Measurements from ENCODE around the gene CDH13. TPM values are rescaled to one million over a fixed set of nuclear protein-coding genes. Genes with fewer than 3 reads are reported as not detected.
A peak's percentile ranks its signal among the peaks of the same experiment; 100 is the strongest.

The CDH13 gene
- total RNA-seq, 1 donor from 2014 or later: 2.3 TPM

- Mint-ChIP-seq H3K36me3 (ENCODE audit: low read depth, unreplicated experiment) (peaks cover 3% of the 10 kb centered on the region), H3K4me3 (ENCODE audit: unreplicated experiment) (no peak overlapping the region), H3K27ac (ENCODE audit: unreplicated experiment) (peak overlapping the region; percentile 44), H3K9me3 (ENCODE audit: unreplicated experiment) (peaks cover 2% of the 10 kb centered on the region), H3K4me1 (ENCODE audit: unreplicated experiment) (peaks cover 14% of the 10 kb centered on the region), H3K27me3 (ENCODE audit: unreplicated experiment) (peaks cover 5% of the 10 kb centered on the region)
- no peak for DNase-seq (ENCODE audit: low spot score)
- no peak for TF ChIP-seq CTCF (IDR thresholded peaks at IDR 0.05; ENCODE audit: unreplicated experiment)
Measured at GRCh38 chr16:82937926-82938520, 311.3 kb downstream of the CDH13 start.

- no peak overlapping the region for H3K27ac Mint-ChIP-seq (ENCODE audit: unreplicated experiment)
- no peaks in the 10 kb centered on the region for H3K36me3 Mint-ChIP-seq (ENCODE audit: low read depth, unreplicated experiment)
- no peaks in the 10 kb centered on the region for H3K9me3 Mint-ChIP-seq (ENCODE audit: unreplicated experiment)
- TF ChIP-seq CTCF (IDR thresholded peaks at IDR 0.05; ENCODE audit: unreplicated experiment): no peak
- peaks cover 1% of the 10 kb centered on the region for H3K27me3 Mint-ChIP-seq (ENCODE audit: unreplicated experiment)
- H3K4me3 Mint-ChIP-seq (ENCODE audit: unreplicated experiment): no peak overlapping the region
- peaks cover 8% of the 10 kb centered on the region for H3K4me1 Mint-ChIP-seq (ENCODE audit: unreplicated experiment)
- no peak for DNase-seq (ENCODE audit: low spot score)
Measured at GRCh38 chr16:82943371-82943770, 316.6 kb downstream of the CDH13 start.

GRCh38 chr16:82945420-82946101 is 318.8 kb downstream of the CDH13 start:
- no peaks in the 10 kb centered on the region for H3K36me3 Mint-ChIP-seq (ENCODE audit: low read depth, unreplicated experiment)
- H3K4me1 Mint-ChIP-seq (ENCODE audit: unreplicated experiment): peaks cover 6% of the 10 kb centered on the region
- DNase-seq (ENCODE audit: low spot score): no peak
- H3K4me3 Mint-ChIP-seq (ENCODE audit: unreplicated experiment): no peak overlapping the region
- H3K27me3 Mint-ChIP-seq (ENCODE audit: unreplicated experiment): no peaks in the 10 kb centered on the region
- no peak for TF ChIP-seq CTCF (IDR thresholded peaks at IDR 0.05; ENCODE audit: unreplicated experiment)
- H3K9me3 Mint-ChIP-seq (ENCODE audit: unreplicated experiment): no peaks in the 10 kb centered on the region
- no peak overlapping the region for H3K27ac Mint-ChIP-seq (ENCODE audit: unreplicated experiment)

GRCh38 chr16:82947698-82948097 is 320.9 kb downstream of the CDH13 start:
- Mint-ChIP-seq H3K27me3 (ENCODE audit: unreplicated experiment) (no peaks in the 10 kb centered on the region), H3K36me3 (ENCODE audit: low read depth, unreplicated experiment) (no peaks in the 10 kb centered on the region), H3K9me3 (ENCODE audit: unreplicated experiment) (no peaks in the 10 kb centered on the region), H3K4me3 (ENCODE audit: unreplicated experiment) (no peak overlapping the region), H3K27ac (ENCODE audit: unreplicated experiment) (no peak overlapping the region), H3K4me1 (ENCODE audit: unreplicated experiment) (peaks cover 6% of the 10 kb centered on the region)
- TF ChIP-seq CTCF (IDR thresholded peaks at IDR 0.05; ENCODE audit: unreplicated experiment): no peak
- DNase-seq (ENCODE audit: low spot score): no peak

- no peaks in the 10 kb centered on the region for H3K9me3 Mint-ChIP-seq (ENCODE audit: unreplicated experiment)
- TF ChIP-seq CTCF (IDR thresholded peaks at IDR 0.05; ENCODE audit: unreplicated experiment): no peak
- no peaks in the 10 kb centered on the region for H3K27me3 Mint-ChIP-seq (ENCODE audit: unreplicated experiment)
- DNase-seq (ENCODE audit: low spot score): no peak
- no peak overlapping the region for H3K4me3 Mint-ChIP-seq (ENCODE audit: unreplicated experiment)
- H3K36me3 Mint-ChIP-seq (ENCODE audit: low read depth, unreplicated experiment): no peaks in the 10 kb centered on the region
- H3K27ac Mint-ChIP-seq (ENCODE audit: unreplicated experiment): no peak overlapping the region
- peaks cover 6% of the 10 kb centered on the region for H3K4me1 Mint-ChIP-seq (ENCODE audit: unreplicated experiment)
Measured at GRCh38 chr16:82949016-82949415, 322.2 kb downstream of the CDH13 start.

Measured in endothelial cell (in vitro differentiated cells).